K562 (cell line): Measurements from ENCODE around the gene NPTX2. TPM values are rescaled to one million over a fixed set of nuclear protein-coding genes. Genes with fewer than 3 reads are reported as not detected.

Experiments
- AFF1 ChIP-seq, 2 experiments: fragments of 450-650 bp; IDR thresholded peaks; 2 replicates each; pipeline ENCODE4 v1.6.1; 2018; ENCODE audit warnings: mild to moderate bottlenecking in 2 of 2, low read depth in 1 of 2; ENCODE audit not compliant: partially characterized antibody in 2 of 2
- CBFA2T3 ChIP-seq: fragments of 450-650 bp; IDR thresholded peaks from 2 replicates; pipeline ENCODE4 v1.6.1; 2017
- E4F1 ChIP-seq: fragments of 250-450 bp; sonication (Bioruptor Pico); IDR thresholded peaks from 2 replicates; pipeline ENCODE4 v1.5.0; 2021; ENCODE audit warnings: mild to moderate bottlenecking, borderline replicate concordance
- HDAC2 ChIP-seq: fragments of 450-650 bp; IDR thresholded peaks from 2 replicates; pipeline ENCODE4 v1.6.1; 2016; ENCODE audit warnings: mild to moderate bottlenecking
- MIER1 ChIP-seq: fragments of 450-650 bp; IDR thresholded peaks from 2 replicates; pipeline ENCODE4 v1.6.1; 2016; ENCODE audit warnings: antibody characterized with exemption, mild to moderate bottlenecking, low read depth
- RAD51 ChIP-seq: fragments of 450-650 bp; IDR thresholded peaks from 2 replicates; pipeline ENCODE4 v1.7.1; 2016; ENCODE audit warnings: low read depth, mild to moderate bottlenecking, borderline replicate concordance
- REST ChIP-seq, 2 experiments: fragments of 450-650 bp; formaldehyde crosslinking in 1 of 2; IDR thresholded peaks; 2 replicates each; pipeline versions ENCODE4 v1.4.0 to v1.6.1; 2014 to 2020; ENCODE audit warnings: mild to moderate bottlenecking in 2 of 2, borderline replicate concordance in 1 of 2, low read depth in 1 of 2
- THAP7 ChIP-seq: fragments of 250-450 bp; sonication (Bioruptor Pico); IDR thresholded peaks from 2 replicates; pipeline ENCODE4 v1.5.0; 2021
- U2AF1 ChIP-seq: fragments of 200-400 bp; formaldehyde crosslinking; optimal IDR thresholded peaks from 2 replicates; pipeline ENCODE3; 2017; ENCODE audit warnings: mild to moderate bottlenecking, low read depth, low read length, moderate library complexity
- ZNF766 ChIP-seq: fragments of 200-800 bp; sonication (Bioruptor generic); conservative IDR thresholded peaks from 2 replicates; pipeline ENCODE4 v1.6.1; 2016; ENCODE audit warnings: missing genetic modification characterization, missing compliant biosample characterization
- polyA plus RNA-seq, 8 experiments: library from polyadenylated mRNA; depleted of rRNA in 4 of 8; stranded (reverse) in 5 of 8; unstranded in 3 of 8; fragments of >200 nt; fragmentation: Nextera tagmentation in 2 of 8; fragmentation: Illumina TruSeq in 1 of 8; extraction: Ambion mirVana in 2 of 8; extraction: Trizol in 1 of 8; gene quantifications; 2 replicates each; pipeline versions ENCODE4 v1.2.1 to v1.2.3, GENCODE V29; 2011 to 2014; ENCODE audit warnings: inconsistent platforms in 1 of 8, missing spikeins in 1 of 8
- total RNA-seq, 7 experiments: library from RNA; depleted of rRNA in 6 of 7; stranded (reverse); fragments of >200 nt in 6 of 7; fragmentation: Illumina TruSeq in 2 of 7; extraction: Trizol in 2 of 7; gene quantifications; 2 replicates each; pipeline versions ENCODE4 v1.2.1 to v1.2.3, GENCODE V29; 2011 to 2021; ENCODE audit warnings: low replicate concordance in 1 of 7

The NPTX2 gene
- total and polyA plus RNA-seq, 9 of the 15 experiments (the other 6 are each of a cell fraction or from before 2014, with no cell fraction given): 0.07 TPM; not detected in 8

- TF ChIP-seq REST (IDR thresholded peaks at IDR 0.05; ENCODE audit: borderline replicate concordance): peak; percentile 98
- TF ChIP-seq REST (CRISPR knock-in tag; IDR thresholded peaks at IDR 0.05; ENCODE audit: low read depth): peak; percentile 92
- no peak for TF ChIP-seq U2AF1
- TF ChIP-seq THAP7 (CRISPR knock-in tag): no peak
- 0 out of 2 replicates have a peak, but pooled peaks have one; percentile 36 for TF ChIP-seq ZNF766
- TF ChIP-seq E4F1 (CRISPR knock-in tag): no peak
- TF ChIP-seq RAD51: no peak
- 0 out of 2 replicates have a peak, but pooled peaks have one; percentile 28 for TF ChIP-seq HDAC2
- TF ChIP-seq AFF1 (IDR thresholded peaks at IDR 0.05; ENCODE audit: low read depth in 1 of 2, partially characterized antibody in 2 of 2): peak in 1 of 2 experiments; percentile 85
- TF ChIP-seq MIER1: peak; percentile 96
- TF ChIP-seq CBFA2T3: no peak
Observed at GRCh38 chr7:98613601-98614425, 3.3 kb upstream of the NPTX2 start (continued).
